ENCODE measurements around the gene PFN3. TPM values are rescaled to one million over a fixed set of nuclear protein-coding genes. Genes with fewer than 3 reads are reported as not detected.

PFN3 gene
- total and polyA plus RNA-seq, 2 of the 4 experiments (the other 2 are of a cell fraction), result not detected

GRCh38 chr5:177380805-177381126, 19.7 kb downstream of the PFN3 start:
- POLR2A ChIA-PET (ENCODE audit: unreplicated experiment), result no interaction called here
- intact Hi-C loops (cut with micrococcal nuclease), result no loop called here
- peaks cover 33% of the 10 kb centered on the region for H3K27me3 ChIP-seq (ENCODE audit: control insufficient read depth, insufficient read depth, low read length)
- CTCF ChIA-PET, result no interaction called here
- peaks cover 9% of the 10 kb centered on the region; the same call in 1 of the 2 replicates for H3K4me1 ChIP-seq (ENCODE audit: control insufficient read depth, insufficient read depth, low read length)
- H2BK15ac ChIP-seq (ENCODE audit: low read depth, low read length), result no peak overlapping the region
- H4K5ac ChIP-seq (ENCODE audit: low read depth, low read length), result no peak overlapping the region
- H3K9me3 ChIP-seq (ENCODE audit: control insufficient read depth, insufficient read depth, low read length), result no peaks in the 10 kb centered on the region
- no peak overlapping the region for H3K27ac ChIP-seq (ENCODE audit: insufficient read depth, low read length)
- BruUV-seq (replicated peaks), result no TSS peak
- H3K4me2 ChIP-seq (ENCODE audit: low read depth, low read length), result no peak overlapping the region
- no peak overlapping the region for H3K23ac ChIP-seq (ENCODE audit: low read depth, low read length)
- no peak overlapping the region for H2BK20ac ChIP-seq (ENCODE audit: low read depth, low read length)
- no peaks in the 10 kb centered on the region for H3K79me1 ChIP-seq (ENCODE audit: low read depth in 1 of 2, low read length in 2 of 2)
- H2AK9ac ChIP-seq (replicated peaks; ENCODE audit: low read depth, low read length, poor library complexity), result no peak overlapping the region
- ATAC-seq (ENCODE audit: low read depth), result no peak
- peak overlapping the region; percentile 27; the same call in 1 of the 2 replicates for H2AK5ac ChIP-seq (ENCODE audit: low read depth, low read length)
- no peak overlapping the region for H2BK120ac ChIP-seq (ENCODE audit: low read depth, low read length)
- no peaks in the 10 kb centered on the region for H4K20me1 ChIP-seq (ENCODE audit: insufficient read depth, low read length)
- H2BK5ac ChIP-seq (ENCODE audit: low read depth, low read length, poor library complexity, severe bottlenecking), result no peak overlapping the region
- no peaks in the 10 kb centered on the region for H3K36me3 ChIP-seq (ENCODE audit: control insufficient read depth, insufficient read depth, low read length)
- in situ Hi-C loops (cut with MboI; ENCODE audit: low sequenced_read_pairs), result no loop called here
- H3K56ac ChIP-seq (ENCODE audit: extremely low read depth, insufficient read depth, low read length), result no peak overlapping the region
- WGBS, 2 experiments (ENCODE audit: extremely low coverage in 2 of 2, insufficient read length in 1 of 2), result 71% methylated on average over 1 of the region's 6 CpGs; no CpG with 5 or more reads in 1 of the 2 experiments
- no peak overlapping the region for H3K14ac ChIP-seq (replicated peaks; ENCODE audit: low read depth, low read length)
- no peak overlapping the region for H3K4me3 ChIP-seq (ENCODE audit: insufficient read depth, low read depth, low read length)
- peaks cover 6% of the 10 kb centered on the region; the same call in 1 of the 2 replicates for H3K9me1 ChIP-seq (ENCODE audit: insufficient read depth, low read length)
- DNase-seq, result no peak
- no peak overlapping the region for H3K9ac ChIP-seq (ENCODE audit: low read depth, low read length)
- H3K4ac ChIP-seq (ENCODE audit: low read depth, low read length), result no peak overlapping the region
- no peak overlapping the region for H2AFZ ChIP-seq (replicated peaks; ENCODE audit: low read length, poor library complexity)
- H4K8ac ChIP-seq (ENCODE audit: low read depth in 2 of 2, low read length in 2 of 2), result no peak overlapping the region
- no peak overlapping the region for H4K91ac ChIP-seq (ENCODE audit: insufficient read depth, low read depth, low read length)
- H3K18ac ChIP-seq (ENCODE audit: low read depth, low read length), result no peak overlapping the region
- dilution Hi-C loops (cut with HindIII; ENCODE audit: low sequenced_read_pairs, unreplicated experiment), result no loop called here
- no peak for TF ChIP-seq CHD1 (IDR thresholded peaks at IDR 0.05; ENCODE audit: low read depth, low read length)
- TF ChIP-seq RAD21 (IDR thresholded peaks at IDR 0.05; ENCODE audit: low read length), result no peak
- no peak for TF ChIP-seq MXI1 (IDR thresholded peaks at IDR 0.05; ENCODE audit: borderline replicate concordance, low read depth, low read length)
- no peak for TF ChIP-seq BHLHE40 (IDR thresholded peaks at IDR 0.05; ENCODE audit: low read depth, low read length)
- no peak for TF ChIP-seq USF2 (IDR thresholded peaks at IDR 0.05; ENCODE audit: low read depth, low read length)
- no peak for TF ChIP-seq CTCF (conservative IDR thresholded peaks at IDR 0.05; ENCODE audit: low read depth, low read length)
- TF ChIP-seq CEBPB (IDR thresholded peaks at IDR 0.05; ENCODE audit: low read depth, low read length), result no peak
- no peak for TF ChIP-seq RFX5 (IDR thresholded peaks at IDR 0.05; ENCODE audit: low read depth, low read length)
- no peak for TF ChIP-seq POLR2A (IDR thresholded peaks at IDR 0.05; ENCODE audit: low read depth, low read length)
- no peak for TF ChIP-seq SMC3 (IDR thresholded peaks at IDR 0.05; ENCODE audit: low read depth, low read length)
- no peak for TF ChIP-seq MAZ (IDR thresholded peaks at IDR 0.05; ENCODE audit: borderline replicate concordance, low read depth, low read length)
- TF ChIP-seq NFE2L2 (IDR thresholded peaks at IDR 0.05; ENCODE audit: low read depth, low read length), result no peak
- no peak for TF ChIP-seq RCOR1 (IDR thresholded peaks at IDR 0.05; ENCODE audit: insufficient replicate concordance, low read length)
- no peak for TF ChIP-seq FOS (IDR thresholded peaks at IDR 0.05; ENCODE audit: low read depth, low read length)
- TF ChIP-seq MAFK (IDR thresholded peaks at IDR 0.05; ENCODE audit: low read depth, low read length), result no peak
- TF ChIP-seq, protein P1, sequence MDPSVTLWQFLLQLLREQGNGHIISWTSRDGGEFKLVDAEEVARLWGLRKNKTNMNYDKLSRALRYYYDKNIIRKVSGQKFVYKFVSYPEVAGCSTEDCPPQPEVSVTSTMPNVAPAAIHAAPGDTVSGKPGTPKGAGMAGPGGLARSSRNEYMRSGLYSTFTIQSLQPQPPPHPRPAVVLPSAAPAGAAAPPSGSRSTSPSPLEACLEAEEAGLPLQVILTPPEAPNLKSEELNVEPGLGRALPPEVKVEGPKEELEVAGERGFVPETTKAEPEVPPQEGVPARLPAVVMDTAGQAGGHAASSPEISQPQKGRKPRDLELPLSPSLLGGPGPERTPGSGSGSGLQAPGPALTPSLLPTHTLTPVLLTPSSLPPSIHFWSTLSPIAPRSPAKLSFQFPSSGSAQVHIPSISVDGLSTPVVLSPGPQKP (IDR thresholded peaks at IDR 0.05; ENCODE audit: borderline replicate concordance, low read depth, low read length), result no peak

All from IMR-90 (cell line).